GM12878 (cell line): Measurements from ENCODE around the gene TULP1. TPM values are rescaled to one million over a fixed set of nuclear protein-coding genes. Genes with fewer than 3 reads are reported as not detected.

Source experiments
- E2F8 ChIP-seq: fragments of 450-650 bp; IDR thresholded peaks from 2 replicates; pipeline ENCODE4 v1.6.1; 2018; ENCODE audit warnings: mild to moderate bottlenecking, low read depth, moderate library complexity; ENCODE audit not compliant: partially characterized antibody
- ETV6 ChIP-seq, 2 experiments: fragments of 450-650 bp in 1 of 2; IDR thresholded peaks in 1 of 2; conservative IDR thresholded peaks in 1 of 2; 2 replicates each; pipeline ENCODE4 v1.6.1; 2014; ENCODE audit warnings: antibody characterized with exemption in 1 of 2, borderline replicate concordance in 1 of 2, low read depth in 1 of 2, mild to moderate bottlenecking in 1 of 2, moderate library complexity in 1 of 2
- KDM1A ChIP-seq: fragments of 200-600 bp; sonication (generic); IDR thresholded peaks from 2 replicates; pipeline ENCODE4 v1.6.1; 2016; ENCODE audit warnings: borderline replicate concordance
- POLR2AphosphoS2 ChIP-seq: IDR thresholded peaks from 2 replicates; pipeline ENCODE4 v1.6.1; 2011; ENCODE audit warnings: low read depth, mild to moderate bottlenecking, low read length, improper control_type of control experiment, moderate library complexity
- RUNX3 ChIP-seq: IDR thresholded peaks from 2 replicates; pipeline ENCODE4 v1.6.1; 2012; ENCODE audit warnings: low read length, inconsistent platforms
- SKIL ChIP-seq: fragments of 450-650 bp; IDR thresholded peaks from 2 replicates; pipeline ENCODE4 v1.6.1; 2017; ENCODE audit warnings: mild to moderate bottlenecking, low read depth, inconsistent platforms; ENCODE audit not compliant: poor library complexity, severe bottlenecking
- SP1 ChIP-seq: IDR thresholded peaks from one replicate; pipeline ENCODE4 v1.6.1; 2011; ENCODE audit warnings: low read depth, low read length
- ZBTB33 ChIP-seq: fragments of 450-650 bp; IDR thresholded peaks from 2 replicates; pipeline ENCODE4 v1.6.1; 2017; ENCODE audit warnings: mild to moderate bottlenecking
- ZNF217 ChIP-seq: fragments of 450-650 bp; IDR thresholded peaks from 2 replicates; pipeline ENCODE4 v1.6.1; 2017; ENCODE audit warnings: antibody characterized with exemption, mild to moderate bottlenecking
- polyA plus RNA-seq, 11 experiments: library from polyadenylated mRNA; depleted of rRNA in 4 of 11; unstranded in 6 of 11; stranded (reverse) in 5 of 11; fragments of >200 nt; fragmentation: Nextera tagmentation in 4 of 11; fragmentation: Illumina TruSeq in 1 of 11; extraction: Ambion mirVana in 4 of 11; extraction: Trizol in 1 of 11; gene quantifications; 1 replicate in 1 of 11; 2 replicates in 10 of 11; pipeline versions ENCODE4 v1.2.1 to v1.2.3, GENCODE V29; 2011 to 2016; ENCODE audit warnings: inconsistent platforms in 2 of 11, missing spikeins in 2 of 11, low read depth in 1 of 11
- total RNA-seq, 4 experiments: library from RNA; depleted of rRNA in 3 of 4; stranded (reverse); fragments of >200 nt in 3 of 4; fragmentation: Illumina TruSeq in 1 of 4; extraction: Trizol in 1 of 4; gene quantifications; 2 replicates each; pipeline versions ENCODE4 v1.2.1 to v1.2.3, GENCODE V29; 2013 to 2021

TULP1 gene
- total and polyA plus RNA-seq, 10 of the 15 experiments (the other 5 are each of a cell fraction or from before 2014, with no cell fraction given): not detected

- TF ChIP-seq POLR2AphosphoS2: no peak
- TF ChIP-seq RUNX3: no peak
- no peak for TF ChIP-seq ZNF217
- no peak for TF ChIP-seq SP1
- no peak for TF ChIP-seq KDM1A
- TF ChIP-seq ZBTB33: no peak
- TF ChIP-seq ETV6 (conservative IDR thresholded peaks at IDR 0.05 in 1 of 2, IDR thresholded peaks at IDR 0.05 in 1 of 2; ENCODE audit: borderline replicate concordance in 1 of 2, low read depth in 1 of 2): no peak
- TF ChIP-seq SKIL: no peak
- TF ChIP-seq E2F8: no peak
- TF ChIP-seq, all 136 proteins: peak for 0
Observed at GRCh38 chr6:35481226-35481625, 31.5 kb downstream of the TULP1 start (continued).
